Right lobe of liver (tissue), 4 donors: Measurements from ENCODE around the gene MATK.

Experiments
- POLR2A ChIP-seq: fragments of 450-650 bp; IDR thresholded peaks from one replicate; pipeline ENCODE4 v1.6.1; 2017; ENCODE audit warnings: antibody characterized with exemption, mild to moderate bottlenecking
- TF ChIP-seq, protein P1 (sequence below), 4 donors: fragments of 200-600 bp in 3 of 4; fragments of 450-650 bp in 1 of 4; IDR thresholded peaks; one replicate each; pipeline versions ENCODE4 v1.5.1 to v1.8.0; 2016 to 2022; ENCODE audit warnings: antibody characterized with exemption in 4 of 4, mild to moderate bottlenecking in 2 of 4
- donor health status: DM: no; HTN: no; CAD: no.
- donor health status: DM: no; HTN: no; CAD: no.
- donor health status: DM: no; HTN: yes; CAD: no.

DNA sequence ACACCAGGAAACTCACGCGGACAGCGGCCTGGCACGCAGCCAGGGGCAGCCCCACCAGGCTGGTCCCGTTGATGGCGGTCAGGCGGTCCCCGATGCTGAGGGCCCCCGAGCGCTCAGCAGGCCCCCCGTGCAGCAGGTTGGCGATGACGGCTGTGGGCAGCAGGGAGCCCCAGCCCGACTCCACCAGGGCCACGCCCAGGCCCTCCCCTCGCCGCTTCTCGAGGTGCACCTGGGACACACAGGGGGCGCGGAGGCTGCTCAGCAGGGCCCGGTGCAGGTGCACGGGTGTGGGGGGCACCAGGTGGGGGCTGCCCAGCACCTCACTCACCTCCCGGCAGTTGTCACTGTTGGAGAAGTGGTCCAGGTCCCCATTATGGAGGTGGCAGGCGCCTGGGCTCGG lies 33.7 kb downstream of the MATK start:
- TF ChIP-seq, protein P1, sequence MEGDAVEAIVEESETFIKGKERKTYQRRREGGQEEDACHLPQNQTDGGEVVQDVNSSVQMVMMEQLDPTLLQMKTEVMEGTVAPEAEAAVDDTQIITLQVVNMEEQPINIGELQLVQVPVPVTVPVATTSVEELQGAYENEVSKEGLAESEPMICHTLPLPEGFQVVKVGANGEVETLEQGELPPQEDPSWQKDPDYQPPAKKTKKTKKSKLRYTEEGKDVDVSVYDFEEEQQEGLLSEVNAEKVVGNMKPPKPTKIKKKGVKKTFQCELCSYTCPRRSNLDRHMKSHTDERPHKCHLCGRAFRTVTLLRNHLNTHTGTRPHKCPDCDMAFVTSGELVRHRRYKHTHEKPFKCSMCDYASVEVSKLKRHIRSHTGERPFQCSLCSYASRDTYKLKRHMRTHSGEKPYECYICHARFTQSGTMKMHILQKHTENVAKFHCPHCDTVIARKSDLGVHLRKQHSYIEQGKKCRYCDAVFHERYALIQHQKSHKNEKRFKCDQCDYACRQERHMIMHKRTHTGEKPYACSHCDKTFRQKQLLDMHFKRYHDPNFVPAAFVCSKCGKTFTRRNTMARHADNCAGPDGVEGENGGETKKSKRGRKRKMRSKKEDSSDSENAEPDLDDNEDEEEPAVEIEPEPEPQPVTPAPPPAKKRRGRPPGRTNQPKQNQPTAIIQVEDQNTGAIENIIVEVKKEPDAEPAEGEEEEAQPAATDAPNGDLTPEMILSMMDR (IDR thresholded peaks at IDR 0.05) = no peak
- TF ChIP-seq POLR2A = no peak
